ENCODE data around the gene TTC22.

The TTC22 gene

GRCh38 chr1:54800899-54801759 is at the start of gene TTC22:
Gene TTC22, minus strand, starts transcription at chr1:54801323. Its CDS starts 160 bp downstream, at chr1:54801163.
- H3K79me2 ChIP-seq (ENCODE audit: insufficient read depth, low read depth), result no peaks in the 10 kb centered on the region
- H3K9ac ChIP-seq, result peak within 1 kb of the TSS; percentile 37; the same call in 1 of the 2 replicates
- H3K4me3 ChIP-seq (IDR thresholded peaks at IDR 0.05; ENCODE audit: insufficient read depth, low read depth, low read length), result no peak within 1 kb of the TSS
- peaks cover 11% of the 10 kb centered on the region for H3K4me1 ChIP-seq (ENCODE audit: low read depth, poor library complexity, severe bottlenecking)
- peak within 1 kb of the TSS; percentile 55; the same call in 1 of the 2 replicates for H3K27ac ChIP-seq
- H2AFZ ChIP-seq (ENCODE audit: low read depth), result peak within 1 kb of the TSS; percentile 50
- H3K4me2 ChIP-seq, result peak within 1 kb of the TSS; percentile 21; the same call in 1 of the 2 replicates
- H3K36me3 ChIP-seq (ENCODE audit: insufficient read depth), result no peaks in the 10 kb centered on the region
- TF ChIP-seq CTCF (conservative IDR thresholded peaks at IDR 0.05; ENCODE audit: low read depth, low read length), result peak; percentile 29; the same call in 1 of the 2 replicates
- H3K27me3 ChIP-seq (ENCODE audit: insufficient read depth, low read depth), result no peaks in the 10 kb centered on the region
- no peaks in the 10 kb centered on the region for H4K20me1 ChIP-seq (ENCODE audit: insufficient read depth)

GRCh38 chr1:54850737-54851136 is 49.6 kb upstream of the TTC22 start:
- no peak overlapping the region for H3K27ac ChIP-seq
- no peaks in the 10 kb centered on the region for H3K27me3 ChIP-seq (ENCODE audit: insufficient read depth, low read depth)
- no peak for TF ChIP-seq CTCF (conservative IDR thresholded peaks at IDR 0.05; ENCODE audit: low read depth, low read length)
- no peaks in the 10 kb centered on the region for H3K36me3 ChIP-seq (ENCODE audit: insufficient read depth)
- no peaks in the 10 kb centered on the region for H3K4me1 ChIP-seq (ENCODE audit: low read depth, poor library complexity, severe bottlenecking)
- no peaks in the 10 kb centered on the region for H3K79me2 ChIP-seq (ENCODE audit: insufficient read depth, low read depth)
- H3K4me2 ChIP-seq, result no peak overlapping the region
- H3K4me3 ChIP-seq (IDR thresholded peaks at IDR 0.05; ENCODE audit: insufficient read depth, low read depth, low read length), result no peak overlapping the region
- no peak overlapping the region for H2AFZ ChIP-seq (ENCODE audit: low read depth)
- H3K9ac ChIP-seq, result no peak overlapping the region
- no peaks in the 10 kb centered on the region for H4K20me1 ChIP-seq (ENCODE audit: insufficient read depth)

- Histone ChIP-seq H2AFZ (ENCODE audit: low read depth) (no peak overlapping the region), H3K36me3 (ENCODE audit: insufficient read depth) (no peaks in the 10 kb centered on the region)
Observed at GRCh38 chr1:54850069-54850730, 49.1 kb upstream of the TTC22 start.

More at GRCh38 chr1:54850069-54850730, 49.1 kb upstream of the TTC22 start:
- Histone ChIP-seq H4K20me1 (ENCODE audit: insufficient read depth) (no peaks in the 10 kb centered on the region), H3K4me3 (IDR thresholded peaks at IDR 0.05; ENCODE audit: insufficient read depth, low read depth, low read length) (no peak overlapping the region), H3K79me2 (ENCODE audit: insufficient read depth, low read depth) (no peaks in the 10 kb centered on the region), H3K4me2 (no peak overlapping the region), H3K27ac (no peak overlapping the region), H3K27me3 (ENCODE audit: insufficient read depth, low read depth) (no peaks in the 10 kb centered on the region), H3K9ac (no peak overlapping the region), H3K4me1 (ENCODE audit: low read depth, poor library complexity, severe bottlenecking) (no peaks in the 10 kb centered on the region)
- no peak for TF ChIP-seq CTCF (conservative IDR thresholded peaks at IDR 0.05; ENCODE audit: low read depth, low read length)

Measured in KMS-11 (cell line).